Activated CD8-positive, alpha-beta memory T cell treated with anti-CD3 and anti-CD28 coated beads for 4 hours (primary cell): ENCODE data around the gene PPHLN1.

Source experiments
- DNase-seq, 2 donors: peaks; one replicate each; pipeline ENCODE4 v3.0.0-alpha.2; 2020; ENCODE audit warnings: low read depth in 2 of 2

The PPHLN1 gene

GRCh38 chr12:42442311-42442759 lies 116.4 kb downstream of the PPHLN1 start:
- DNase-seq, result no peak

GRCh38 chr12:42442888-42443287 lies 116.9 kb downstream of the PPHLN1 start:
- DNase-seq, result no peak

GRCh38 chr12:42444192-42444943 lies 118.4 kb downstream of the PPHLN1 start:
- no peak for DNase-seq

- DNase-seq, result no peak
These were observed 119.9 kb downstream of the PPHLN1 start for GRCh38 chr12:42445891-42446290.

- DNase-seq, result no peak
These were observed 120.8 kb downstream of the PPHLN1 start for GRCh38 chr12:42446761-42447160.

GRCh38 chr12:42447371-42447786 lies 121.4 kb downstream of the PPHLN1 start:
- no peak for DNase-seq

- no peak for DNase-seq
These were observed 122.9 kb downstream of the PPHLN1 start for GRCh38 chr12:42448841-42449240.

GRCh38 chr12:42450248-42450647 lies 124.3 kb downstream of the PPHLN1 start:
- no peak for DNase-seq

- DNase-seq, result no peak
These were observed 132.6 kb downstream of the PPHLN1 start for GRCh38 chr12:42458575-42458974.

- no peak for DNase-seq
These were observed 133.4 kb downstream of the PPHLN1 start for GRCh38 chr12:42459336-42459847.

- no peak for DNase-seq
These were observed 136.5 kb downstream of the PPHLN1 start for GRCh38 chr12:42462486-42462885.

- DNase-seq, result no peak
These were observed 137.7 kb downstream of the PPHLN1 start for GRCh38 chr12:42463671-42464070.

- no peak for DNase-seq
These were observed 142.4 kb downstream of the PPHLN1 start for GRCh38 chr12:42468341-42468821.

- no peak for DNase-seq
These were observed 143.0 kb downstream of the PPHLN1 start for GRCh38 chr12:42468921-42469320.

GRCh38 chr12:42469355-42470175 lies 143.6 kb downstream of the PPHLN1 start:
- DNase-seq, result no peak

GRCh38 chr12:42472376-42472775 lies 146.4 kb downstream of the PPHLN1 start:
- no peak for DNase-seq

- DNase-seq, result no peak
These were observed 147.2 kb downstream of the PPHLN1 start for GRCh38 chr12:42473130-42473529.

- no peak for DNase-seq
These were observed 147.6 kb downstream of the PPHLN1 start for GRCh38 chr12:42473561-42473960.

- no peak for DNase-seq
These were observed 148.4 kb downstream of the PPHLN1 start for GRCh38 chr12:42474391-42474790.

- DNase-seq, result no peak
These were observed 149.1 kb downstream of the PPHLN1 start for GRCh38 chr12:42475106-42475505.

GRCh38 chr12:42477941-42478340 lies 152.0 kb downstream of the PPHLN1 start:
- DNase-seq, result no peak

GRCh38 chr12:42481368-42481767 lies 155.4 kb downstream of the PPHLN1 start:
- no peak for DNase-seq
